GM19395 (cell line): ENCODE measurements around the gene CPED1.

Experiments
- ATAC-seq: cut with Tn5 transposase; IDR thresholded peaks from one replicate; pipeline ENCODE4 v1.9.1; 2021; ENCODE audit warnings: mild to moderate bottlenecking, moderate library complexity; ENCODE audit not compliant: unreplicated experiment

The CPED1 gene

GRCh38 chr7:120988591-120989256, at the start of gene CPED1:
TSS of gene CPED1 (plus strand) at chr7:120988711. CDS start at chr7:120989622, 911 bp downstream.
- peak; percentile 47 for ATAC-seq

GRCh38 chr7:120939345-120939744, 49.2 kb upstream of the CPED1 start:
- no peak for ATAC-seq

GRCh38 chr7:120941064-120941463, 47.4 kb upstream of the CPED1 start:
- peak; percentile 64 for ATAC-seq

- no peak for ATAC-seq
Observed at GRCh38 chr7:120941856-120942255, 46.7 kb upstream of the CPED1 start.

- no peak for ATAC-seq
Observed at GRCh38 chr7:120942861-120943260, 45.6 kb upstream of the CPED1 start.

- no peak for ATAC-seq
Observed at GRCh38 chr7:120944826-120945562, 43.5 kb upstream of the CPED1 start.

- no peak for ATAC-seq
Observed at GRCh38 chr7:120947980-120948379, 40.5 kb upstream of the CPED1 start.

GRCh38 chr7:120949393-120949911, 39.1 kb upstream of the CPED1 start:
- no peak for ATAC-seq

- no peak for ATAC-seq
Observed at GRCh38 chr7:120949998-120950538, 38.4 kb upstream of the CPED1 start.

- ATAC-seq, result peak; percentile 95
Observed at GRCh38 chr7:120950539-120951308, 37.8 kb upstream of the CPED1 start, which contains the start of gene ING3. TSS of gene ING3 (plus strand) at chr7:120950777. CDS start at chr7:120950897, 120 bp downstream.

- ATAC-seq, result no peak
Observed at GRCh38 chr7:120951309-120951699, 37.2 kb upstream of the CPED1 start.

- no peak for ATAC-seq
Observed at GRCh38 chr7:120951826-120952225, 36.7 kb upstream of the CPED1 start.

- peak; percentile 30 for ATAC-seq
Observed at GRCh38 chr7:120955577-120956149, 32.8 kb upstream of the CPED1 start.

- ATAC-seq, result no peak
Observed at GRCh38 chr7:120959929-120960484, 28.5 kb upstream of the CPED1 start.

GRCh38 chr7:120960714-120961113, 27.8 kb upstream of the CPED1 start:
- ATAC-seq, result no peak

- no peak for ATAC-seq
Observed at GRCh38 chr7:120961638-120962173, 26.8 kb upstream of the CPED1 start.

- ATAC-seq, result no peak
Observed at GRCh38 chr7:120964088-120964487, 24.4 kb upstream of the CPED1 start.

GRCh38 chr7:120966961-120967360, 21.6 kb upstream of the CPED1 start:
- no peak for ATAC-seq

- no peak for ATAC-seq
Observed at GRCh38 chr7:120973849-120974248, 14.7 kb upstream of the CPED1 start.
